Measurements from ENCODE around the gene HMCES.

The HMCES gene

GRCh38 chr3:129336093-129336706 is 57.5 kb downstream of the HMCES start:
- no peak for TF ChIP-seq MAX (IDR thresholded peaks at IDR 0.05)
- TF ChIP-seq TAF1 (IDR thresholded peaks at IDR 0.05; ENCODE audit: low read depth), result no peak
- no peak for TF ChIP-seq USF1 (IDR thresholded peaks at IDR 0.05)
- no peak for TF ChIP-seq NFIC (IDR thresholded peaks at IDR 0.05)

GRCh38 chr3:129341331-129342141 is 62.9 kb downstream of the HMCES start:
- TF ChIP-seq TCF12 (IDR thresholded peaks at IDR 0.05; ENCODE audit: low read depth), result no peak
- no peak for TF ChIP-seq ZBTB7A (IDR thresholded peaks at IDR 0.05; ENCODE audit: low read depth)
- no peak for TF ChIP-seq EGR1 (IDR thresholded peaks at IDR 0.05)
- no peak for TF ChIP-seq YY1 (IDR thresholded peaks at IDR 0.05; ENCODE audit: low read depth)
- TF ChIP-seq EP300 (IDR thresholded peaks at IDR 0.05; ENCODE audit: borderline replicate concordance), result no peak
- no peak for TF ChIP-seq MAX (IDR thresholded peaks at IDR 0.05)
- TF ChIP-seq FOXM1 (IDR thresholded peaks at IDR 0.05; ENCODE audit: borderline replicate concordance, low read depth), result no peak
- TF ChIP-seq REST (IDR thresholded peaks at IDR 0.05; ENCODE audit: low read depth), result no peak
- TF ChIP-seq USF1 (IDR thresholded peaks at IDR 0.05), result no peak

GRCh38 chr3:129343643-129344360 is 65.1 kb downstream of the HMCES start:
- TF ChIP-seq EP300 (IDR thresholded peaks at IDR 0.05; ENCODE audit: borderline replicate concordance), result no peak
- TF ChIP-seq USF1 (IDR thresholded peaks at IDR 0.05), result no peak
- no peak for TF ChIP-seq CEBPB (IDR thresholded peaks at IDR 0.05)
- TF ChIP-seq FOXM1 (IDR thresholded peaks at IDR 0.05; ENCODE audit: borderline replicate concordance, low read depth), result no peak
- TF ChIP-seq MAX (IDR thresholded peaks at IDR 0.05), result no peak
- TF ChIP-seq RAD21 (IDR thresholded peaks at IDR 0.05; ENCODE audit: low read depth), result no peak
- no peak for TF ChIP-seq TCF12 (IDR thresholded peaks at IDR 0.05; ENCODE audit: low read depth)
- no peak for TF ChIP-seq EGR1 (IDR thresholded peaks at IDR 0.05)

- TF ChIP-seq REST (IDR thresholded peaks at IDR 0.05; ENCODE audit: low read depth) (no peak), TCF12 (IDR thresholded peaks at IDR 0.05; ENCODE audit: low read depth) (no peak), EP300 (IDR thresholded peaks at IDR 0.05; ENCODE audit: borderline replicate concordance) (no peak), TEAD4 (IDR thresholded peaks at IDR 0.05) (no peak), CEBPB (IDR thresholded peaks at IDR 0.05) (no peak), CREB1 (IDR thresholded peaks at IDR 0.05; ENCODE audit: low read depth) (no peak), ZBTB7A (IDR thresholded peaks at IDR 0.05; ENCODE audit: low read depth) (no peak), FOXM1 (IDR thresholded peaks at IDR 0.05; ENCODE audit: borderline replicate concordance, low read depth) (no peak), EGR1 (IDR thresholded peaks at IDR 0.05) (no peak), TAF1 (IDR thresholded peaks at IDR 0.05; ENCODE audit: low read depth) (no peak), NFIC (IDR thresholded peaks at IDR 0.05) (no peak)
Observed at GRCh38 chr3:129344540-129345220, 66.0 kb downstream of the HMCES start.

All from Ishikawa (cell line).